GM21619 (cell line): ENCODE data around the gene SNED1.

Experiments
- ATAC-seq: cut with Tn5 transposase; IDR thresholded peaks from one replicate; pipeline ENCODE4 v1.9.1; 2021; ENCODE audit not compliant: unreplicated experiment

SNED1 gene

DNA sequence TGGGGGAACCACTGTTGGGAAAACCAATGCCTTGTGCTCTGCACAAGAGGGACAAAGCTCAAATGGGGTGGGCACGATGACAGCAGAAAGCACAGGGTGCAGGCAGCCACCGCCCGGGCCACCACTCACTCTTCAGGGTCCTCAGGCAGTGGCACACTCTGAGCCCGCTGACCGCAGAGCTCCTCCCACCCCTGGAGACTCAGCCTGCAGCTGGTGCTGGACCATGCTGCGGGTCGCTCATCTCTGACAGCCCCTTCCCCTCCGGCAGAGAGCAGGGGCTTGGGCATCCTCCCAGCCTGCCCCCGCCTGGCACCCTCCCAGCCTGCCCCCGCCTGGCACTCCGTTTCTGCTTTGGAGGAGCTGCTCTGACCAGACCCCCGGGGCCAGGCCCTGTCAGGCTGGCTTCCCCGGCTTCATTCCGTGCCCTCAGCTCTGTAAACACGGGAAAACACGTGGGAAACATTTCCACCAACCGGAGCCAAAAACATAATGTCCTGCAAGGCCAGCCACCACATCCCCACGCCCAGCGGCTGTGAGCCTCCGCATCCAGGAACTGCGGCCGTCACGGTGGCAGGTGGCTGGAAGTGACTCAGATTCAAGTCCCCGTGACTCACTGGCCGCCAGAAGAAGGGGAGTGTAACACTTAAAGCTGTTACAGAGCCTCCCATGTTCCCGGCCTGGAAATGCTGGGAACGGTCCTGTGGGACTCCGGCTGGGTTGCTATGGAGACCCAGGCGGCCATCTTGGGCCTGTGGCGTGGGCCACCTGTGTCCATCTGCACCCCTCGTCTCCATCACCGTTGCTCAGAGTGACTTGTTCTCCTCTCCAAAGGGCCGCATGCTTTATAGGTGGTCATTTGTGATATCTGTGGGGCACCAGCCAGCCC lies 6.8 kb upstream of the SNED1 start:
- ATAC-seq = no peak

DNA sequence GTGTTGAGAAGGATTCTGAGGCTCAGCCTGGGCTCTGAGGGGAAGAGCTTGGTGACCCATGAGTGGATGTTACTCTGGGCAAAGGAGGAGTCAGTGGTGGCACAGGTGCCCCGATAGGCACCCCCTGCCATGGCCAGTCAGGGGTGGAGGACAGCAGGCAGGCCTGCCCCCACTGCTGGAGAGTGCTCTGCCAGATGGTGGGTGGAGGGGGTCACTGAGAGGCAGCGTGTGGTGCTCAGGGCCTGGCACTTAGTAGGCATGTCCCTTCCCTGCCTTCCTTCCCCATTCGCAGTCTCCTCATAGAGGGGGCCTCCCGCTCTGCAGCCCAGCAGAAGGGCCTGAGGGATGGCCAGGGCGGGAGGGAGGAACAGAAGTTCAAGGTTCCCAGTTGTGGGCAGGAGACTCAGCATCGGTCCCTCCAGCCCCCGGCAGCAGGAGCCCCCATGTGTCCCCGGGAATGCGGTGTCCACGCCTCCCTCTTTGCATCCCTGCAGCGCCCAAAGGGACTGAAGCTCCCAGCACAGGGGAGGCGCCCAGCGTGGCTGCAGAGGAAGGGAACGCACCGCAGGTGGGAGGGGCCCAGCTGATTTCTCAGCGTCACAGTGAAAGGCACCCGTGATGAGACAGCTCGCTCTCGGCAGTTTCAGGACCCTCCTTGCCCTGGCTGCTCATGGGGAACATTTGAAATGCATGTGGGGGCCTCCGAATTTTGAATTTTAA lies 5.7 kb upstream of the SNED1 start:
- ATAC-seq = no peak

DNA sequence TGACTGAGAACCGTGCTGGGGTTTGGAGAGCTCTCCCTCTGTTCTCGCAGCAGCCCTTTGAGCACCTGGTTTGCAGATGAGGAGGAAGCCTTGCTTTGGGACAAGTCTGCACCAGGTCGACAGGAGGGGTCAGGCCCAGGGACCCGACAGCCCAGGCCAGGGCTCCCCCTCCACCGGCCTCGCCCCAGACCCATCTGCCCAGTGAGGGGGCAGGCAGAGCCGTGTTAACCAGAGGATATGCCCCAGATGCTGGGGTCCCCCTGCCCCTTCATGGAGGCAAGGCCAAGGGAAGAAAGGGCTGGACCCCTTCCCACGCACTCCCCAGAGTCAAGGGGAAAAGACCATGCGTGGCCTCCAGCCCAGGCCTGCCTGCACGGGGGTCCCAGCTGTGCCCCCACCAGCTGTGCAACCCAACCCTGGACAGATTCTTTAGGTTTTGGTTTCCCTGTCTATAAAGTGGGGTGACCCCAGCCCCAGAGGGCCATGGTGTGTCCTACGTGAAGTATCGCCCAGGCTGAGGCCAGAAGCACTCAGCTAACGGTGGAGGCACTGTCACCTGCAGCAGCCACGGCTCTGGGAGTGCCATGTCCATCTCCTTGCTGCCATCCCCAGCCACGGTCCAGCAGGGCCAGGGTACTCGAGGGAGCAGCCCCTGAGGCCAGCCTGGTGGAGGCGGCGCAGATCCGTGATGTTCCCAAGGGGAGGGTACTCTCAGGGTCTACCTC lies 4.8 kb upstream of the SNED1 start:
- no peak for ATAC-seq

DNA sequence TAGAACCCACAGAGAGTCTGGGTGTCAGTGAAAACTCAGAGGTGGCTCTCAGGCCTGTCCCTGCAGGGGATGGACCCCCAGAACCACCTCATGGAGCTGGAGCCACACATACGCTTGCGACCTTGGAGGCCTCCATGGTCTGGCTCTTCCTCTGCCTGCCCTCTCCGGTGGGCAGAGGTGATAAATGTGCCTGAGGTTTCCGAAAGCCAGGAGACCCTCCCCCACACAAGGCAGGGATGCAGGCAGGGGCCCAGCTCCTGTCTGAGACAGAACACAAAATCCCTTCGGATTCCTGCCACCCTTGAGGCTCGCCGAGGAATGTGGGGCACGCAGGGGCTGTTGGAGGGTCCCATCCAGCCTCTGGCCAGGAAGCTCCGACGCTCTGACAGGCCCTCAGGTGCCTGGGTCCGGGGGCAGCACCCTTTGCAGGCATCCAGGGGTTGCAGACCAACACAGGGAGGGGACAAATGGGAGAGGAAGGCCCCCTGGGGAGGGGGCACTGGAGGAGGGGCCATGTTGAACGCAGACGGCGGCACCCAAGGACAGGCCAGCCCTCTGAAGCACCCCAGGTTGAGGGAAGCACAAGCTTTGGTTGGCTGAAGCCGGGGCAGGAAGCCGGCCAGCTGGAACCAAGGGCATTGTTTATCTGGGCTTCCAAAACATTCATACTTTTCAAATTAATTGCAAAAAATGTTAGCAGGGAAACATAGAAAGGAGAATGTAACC lies 4.1 kb upstream of the SNED1 start:
- no peak for ATAC-seq

DNA sequence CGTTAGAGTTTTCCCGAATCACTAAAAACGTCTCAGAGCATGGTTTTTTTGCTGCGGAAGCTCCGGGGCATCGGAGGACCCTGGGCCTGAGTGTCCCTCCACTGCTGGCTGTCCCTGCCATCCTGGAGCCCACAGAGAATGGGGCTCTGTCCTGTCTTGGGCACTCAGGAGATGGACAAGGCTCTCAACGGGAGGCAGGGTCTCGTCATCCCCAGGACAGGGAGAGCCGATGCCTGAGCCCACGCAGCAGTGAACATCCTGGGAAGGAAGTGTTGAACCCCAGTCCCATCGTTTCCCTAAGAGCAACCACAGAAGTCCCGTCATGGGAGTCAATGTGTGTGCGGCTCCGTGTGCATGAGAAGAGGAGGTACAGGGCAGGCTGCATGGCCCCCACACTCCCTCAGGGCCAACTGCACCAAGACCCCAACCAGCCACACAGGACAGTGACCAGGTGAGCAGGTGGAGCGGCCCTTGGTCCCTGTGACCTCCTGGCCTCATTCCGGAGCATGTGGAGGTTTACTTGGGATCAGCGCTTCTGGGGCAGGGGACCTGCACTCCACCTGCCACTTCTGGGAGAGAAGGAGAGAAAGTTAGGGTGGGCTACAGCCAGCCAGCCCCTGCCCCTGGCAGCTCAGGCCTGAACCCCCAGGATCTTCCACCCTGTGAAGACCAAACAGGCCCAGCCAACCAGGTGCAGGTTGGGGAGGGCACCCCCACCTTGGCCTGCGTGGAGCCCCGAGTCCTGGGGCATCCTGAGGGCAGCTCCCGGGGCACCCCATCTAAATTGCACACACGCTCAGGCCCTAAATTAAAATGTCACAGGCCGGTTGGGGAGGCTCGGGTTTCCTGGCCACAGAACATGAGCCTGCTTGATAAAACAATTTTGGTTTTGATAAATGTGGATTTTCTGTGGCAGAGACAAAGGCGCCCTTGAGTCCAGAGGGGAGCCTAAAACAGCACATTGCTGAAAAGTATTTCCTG lies 3.1 kb upstream of the SNED1 start:
- no peak for ATAC-seq

DNA sequence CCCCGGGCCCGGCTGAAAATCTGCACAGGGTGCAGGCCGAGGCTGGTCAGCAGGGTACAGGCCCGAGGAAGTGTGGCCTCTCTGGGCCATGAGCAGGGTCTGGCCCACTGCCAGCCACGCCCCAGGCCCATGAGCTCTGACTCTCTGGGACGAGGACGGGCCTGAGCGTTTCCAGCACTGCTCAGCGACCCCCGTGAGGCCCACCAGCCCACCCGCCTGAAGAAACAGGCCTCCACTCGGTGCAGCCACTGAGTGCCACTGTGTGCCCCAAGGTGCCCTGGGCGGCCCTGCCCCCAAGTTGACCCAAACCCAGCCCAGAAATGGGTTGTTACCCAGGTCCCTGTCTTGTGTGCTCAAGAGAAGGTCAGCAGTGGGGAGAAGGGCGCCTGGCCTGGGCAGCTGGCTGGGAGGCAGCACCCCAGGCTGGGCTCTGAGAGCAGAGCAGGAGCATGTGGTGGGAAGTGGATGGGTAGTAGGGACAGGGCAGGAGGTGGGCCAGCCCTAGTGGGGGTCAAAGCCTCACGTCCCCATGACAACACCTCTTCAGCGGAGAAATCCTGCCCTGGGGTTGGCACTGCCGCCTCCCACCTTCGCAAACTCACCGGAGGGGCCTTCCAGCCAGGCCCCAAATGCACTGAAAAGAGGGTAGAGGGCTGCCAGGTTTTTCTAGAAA lies 2.1 kb upstream of the SNED1 start:
- no peak for ATAC-seq

DNA sequence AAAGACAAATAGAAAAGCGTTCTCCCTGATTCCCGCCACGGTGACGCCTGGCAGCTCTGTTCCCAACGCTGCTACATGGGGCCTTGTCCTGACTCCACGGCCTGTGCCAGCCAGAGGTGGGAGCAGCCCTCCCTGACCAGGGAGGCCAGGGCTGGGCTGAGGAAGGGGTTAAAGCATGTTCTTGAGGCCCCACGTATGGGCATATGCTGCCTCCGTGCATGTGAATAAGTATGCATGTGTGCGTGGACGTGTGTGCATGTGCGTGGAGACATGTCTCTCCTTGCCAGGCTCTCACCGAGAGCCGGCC lies 1.6 kb upstream of the SNED1 start:
- ATAC-seq = no peak

DNA sequence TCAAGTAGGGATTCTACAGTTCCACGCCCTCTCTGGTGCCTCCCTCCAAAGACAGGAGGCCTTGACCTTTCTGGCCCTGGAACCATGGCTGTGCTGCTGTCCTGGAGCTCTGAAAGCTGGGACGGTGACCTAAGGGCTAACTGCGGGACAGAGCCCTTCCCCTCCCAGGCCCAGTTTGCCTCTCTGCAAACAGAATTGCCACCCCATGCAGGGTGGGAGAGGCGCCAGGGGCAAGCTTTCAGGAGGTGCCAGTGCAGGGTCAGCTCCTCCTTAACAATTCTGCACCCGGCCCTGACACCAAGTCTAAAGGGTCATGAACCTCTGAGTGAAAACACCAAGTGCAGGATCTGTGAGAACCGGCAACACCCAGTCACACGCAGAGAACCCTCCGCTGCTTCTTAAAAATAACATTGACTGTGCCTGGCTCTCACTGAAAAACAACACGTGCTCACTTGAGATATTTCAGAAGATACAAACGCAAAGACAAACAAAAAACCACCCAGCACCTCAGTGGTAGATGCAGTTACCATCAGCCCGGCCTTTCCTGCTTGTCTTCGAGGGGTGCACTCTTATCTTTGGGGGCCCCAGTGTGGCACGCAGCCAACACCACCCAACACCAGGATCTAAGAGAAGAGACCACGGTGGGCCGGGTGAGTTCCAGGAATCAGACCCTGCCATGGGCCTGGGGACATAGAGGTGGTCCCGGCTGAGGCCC lies 1.1 kb upstream of the SNED1 start:
- ATAC-seq = no peak

DNA sequence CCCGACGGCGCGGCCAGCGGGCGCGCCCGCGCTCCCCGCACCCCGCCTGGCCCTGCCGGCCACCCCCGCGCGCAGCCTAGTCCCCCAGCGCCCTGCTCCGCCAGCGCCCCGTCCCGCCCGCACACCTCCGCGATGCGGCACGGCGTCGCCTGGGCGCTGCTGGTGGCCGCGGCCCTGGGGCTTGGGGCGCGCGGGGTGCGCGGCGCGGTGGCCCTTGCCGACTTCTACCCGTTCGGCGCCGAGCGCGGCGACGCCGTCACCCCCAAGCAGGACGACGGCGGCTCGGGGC lies 232 bp downstream of the SNED1 start:
- no peak for ATAC-seq

DNA sequence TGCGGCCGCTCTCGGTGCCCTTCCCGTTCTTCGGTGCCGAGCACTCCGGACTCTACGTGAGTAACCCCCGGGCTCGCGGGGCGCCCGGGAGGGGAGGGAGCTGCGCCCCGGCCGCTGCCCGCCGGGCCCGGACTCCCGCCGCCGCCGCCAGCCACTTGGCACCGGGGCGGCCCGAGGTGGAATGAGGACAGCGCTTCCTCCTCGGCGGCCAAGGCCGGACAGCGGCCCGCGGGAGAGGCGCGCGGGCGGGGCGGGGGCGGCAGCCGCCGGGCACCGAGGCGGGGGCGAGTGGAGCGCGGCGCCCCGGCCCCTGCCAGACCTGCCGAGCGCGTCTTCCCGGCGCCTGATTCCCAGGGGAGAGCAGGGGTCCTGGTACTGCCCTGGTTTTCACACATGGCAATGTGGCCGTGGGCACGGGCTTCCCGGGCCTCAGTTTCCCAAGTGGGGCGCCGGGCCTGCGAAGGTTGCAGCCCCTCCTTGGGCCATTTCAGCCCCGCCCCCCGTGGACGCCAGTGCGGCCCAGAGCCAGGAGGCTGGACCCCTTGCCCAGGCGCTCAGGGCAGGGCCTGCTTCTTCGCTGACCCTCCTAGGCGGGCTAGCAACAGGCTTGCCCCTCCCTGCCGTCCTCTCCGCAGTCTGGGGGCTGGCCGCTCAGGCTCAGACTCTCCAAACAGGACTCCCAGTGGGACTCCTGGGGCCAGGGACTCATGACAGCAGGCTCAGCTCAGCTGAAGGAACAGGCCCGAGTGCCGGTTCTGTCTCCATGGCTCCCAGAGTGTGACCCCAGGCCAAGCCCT lies 775 bp downstream of the SNED1 start:
- ATAC-seq = no peak

DNA sequence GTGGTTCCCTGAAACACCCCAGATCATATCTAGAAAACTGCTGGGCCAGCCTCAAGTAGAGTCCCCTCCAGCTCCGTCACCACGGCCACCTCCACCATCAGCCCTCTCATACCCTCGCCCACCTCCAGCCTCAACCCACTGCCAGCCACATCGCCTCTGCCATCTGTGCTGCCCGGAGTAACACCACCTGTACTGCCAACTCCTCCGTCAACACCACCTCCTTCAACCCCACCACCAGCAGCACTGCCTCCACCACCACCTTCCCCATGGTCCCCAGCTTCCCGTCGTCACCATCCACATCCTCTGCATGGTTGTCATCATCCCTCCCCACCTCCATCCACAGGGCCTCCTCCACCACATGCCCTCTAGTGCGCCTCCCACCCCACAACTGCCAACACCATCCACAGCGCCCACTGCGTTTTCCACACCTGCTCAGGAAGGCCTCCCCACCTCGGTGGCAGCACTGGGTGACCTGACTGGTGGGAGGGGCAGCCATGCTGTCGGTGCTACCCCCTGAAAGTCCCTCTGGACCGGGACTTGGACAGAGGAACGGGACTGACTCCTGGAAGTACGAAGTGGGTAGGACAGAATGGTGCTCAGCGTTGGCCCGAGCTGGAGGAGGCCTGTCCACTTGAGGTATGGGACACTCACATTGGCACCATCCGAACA lies 1.6 kb downstream of the SNED1 start:
- ATAC-seq = no peak

DNA sequence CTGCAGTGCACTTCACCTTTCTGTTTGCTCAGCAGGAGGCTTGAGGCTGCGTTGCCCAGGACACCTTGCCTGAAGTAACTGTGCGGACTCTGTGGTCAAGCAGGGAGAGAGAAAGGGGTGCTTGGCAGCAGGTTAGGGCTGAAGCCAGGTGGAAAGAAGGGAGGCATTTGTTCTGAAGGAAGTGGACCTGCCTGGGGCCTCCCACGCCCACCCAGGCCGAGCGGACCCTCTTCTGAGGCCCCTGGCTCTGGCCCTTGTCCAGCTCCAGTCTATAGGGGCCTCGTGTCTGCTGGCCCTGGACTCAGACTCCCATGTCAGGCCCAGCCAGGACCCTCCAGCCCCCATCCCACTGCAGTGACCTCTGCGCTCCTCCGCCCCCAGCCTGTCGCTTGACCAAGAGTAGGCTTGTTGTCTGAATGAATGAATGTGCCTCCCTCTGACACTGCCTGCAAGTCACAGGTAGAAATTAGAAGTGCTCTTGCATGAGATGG lies 2.5 kb downstream of the SNED1 start:
- ATAC-seq = no peak

DNA sequence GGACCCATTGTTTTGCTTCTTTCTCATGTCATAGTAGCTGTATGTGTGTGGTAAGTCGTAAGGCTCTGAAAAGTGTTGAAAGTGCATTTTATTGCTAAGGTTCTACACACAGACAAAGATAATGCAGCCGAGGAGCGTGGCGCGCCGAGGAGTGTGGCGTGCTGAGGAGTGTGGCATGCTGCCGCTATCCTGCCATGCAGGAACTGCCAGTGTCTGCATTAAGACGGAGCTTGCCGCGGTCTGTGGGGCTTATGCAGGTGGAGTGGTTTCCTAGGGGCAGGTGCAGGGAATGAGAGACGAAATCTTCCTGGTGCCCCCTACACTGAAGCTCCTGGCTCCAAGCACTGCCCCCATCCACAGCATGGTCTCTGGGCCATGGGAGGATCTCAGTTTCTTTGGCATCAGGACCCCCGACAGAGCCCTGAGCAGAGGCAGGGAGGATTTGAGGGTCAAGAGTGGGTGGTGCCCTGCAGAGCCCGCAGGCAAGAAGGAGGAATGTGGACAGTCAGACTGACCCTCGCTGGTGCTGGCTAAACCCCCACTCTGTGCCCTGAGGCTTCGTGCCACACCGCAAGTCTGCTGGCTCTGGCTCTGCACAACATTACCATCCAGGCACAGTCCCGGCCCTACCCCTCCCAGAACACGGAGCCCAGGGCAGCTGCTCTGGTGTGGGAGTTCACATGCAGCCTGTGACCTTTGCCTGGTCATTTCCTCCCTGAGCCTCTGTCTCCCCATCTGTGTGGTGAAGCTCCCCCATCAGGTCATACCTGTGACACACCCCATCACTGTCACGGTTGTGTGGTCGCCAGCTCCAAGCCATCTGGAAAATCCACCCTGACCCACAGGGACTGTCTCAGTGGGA lies 3.2 kb downstream of the SNED1 start:
- no peak for ATAC-seq

DNA sequence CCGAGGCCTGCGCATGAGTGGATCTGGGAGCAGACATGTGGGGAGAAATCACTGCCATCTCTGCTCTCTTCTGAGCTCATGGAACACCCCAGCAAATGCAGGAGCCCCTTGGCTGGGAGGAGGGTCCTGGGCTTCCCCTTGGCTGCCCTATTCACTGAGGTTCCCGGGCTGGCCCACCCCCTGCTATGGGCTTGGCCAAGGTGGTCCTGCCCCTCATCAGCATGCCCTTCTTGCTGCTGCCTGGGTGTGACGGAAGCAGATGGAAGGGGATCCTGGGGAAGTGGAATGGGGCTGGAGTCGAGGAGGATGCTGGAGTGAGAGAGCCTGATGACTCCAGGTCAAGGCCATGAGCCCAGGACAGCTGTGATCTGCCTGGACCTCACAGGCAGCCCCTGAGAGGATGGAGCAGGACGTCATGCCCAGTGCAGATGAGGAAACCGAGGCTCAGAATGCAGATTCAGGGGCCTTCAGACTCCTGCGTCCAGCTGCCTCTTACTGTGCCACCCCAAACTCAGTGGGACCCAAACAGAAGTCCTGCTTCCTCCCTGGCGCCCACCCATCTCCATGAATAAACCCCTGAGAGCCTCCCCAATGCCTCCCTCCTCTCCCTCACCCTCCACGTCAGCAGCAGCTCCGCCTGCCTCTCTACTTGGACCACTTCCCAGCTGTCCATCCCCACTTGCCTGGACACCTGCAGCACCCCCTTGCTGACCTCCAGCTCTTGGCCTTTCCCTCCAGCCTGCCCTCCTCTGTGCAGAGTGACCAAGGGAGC lies 4.0 kb downstream of the SNED1 start:
- no peak for ATAC-seq

DNA sequence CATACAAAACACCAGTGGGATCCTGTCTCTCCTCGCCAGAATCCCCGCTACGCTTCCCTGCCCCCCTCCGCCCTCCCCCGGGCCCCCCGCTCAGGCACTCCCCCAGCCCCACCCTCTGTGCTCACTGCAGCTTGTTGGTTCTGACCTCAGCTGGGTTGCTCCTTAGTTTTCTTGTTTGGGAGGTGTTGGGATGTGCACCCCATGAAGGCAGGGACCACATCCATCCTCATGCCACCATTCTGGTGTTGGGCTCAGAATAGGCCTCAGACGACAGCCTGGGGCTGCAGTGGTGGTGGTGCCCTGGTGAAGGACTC lies 4.6 kb downstream of the SNED1 start:
- no peak for ATAC-seq

DNA sequence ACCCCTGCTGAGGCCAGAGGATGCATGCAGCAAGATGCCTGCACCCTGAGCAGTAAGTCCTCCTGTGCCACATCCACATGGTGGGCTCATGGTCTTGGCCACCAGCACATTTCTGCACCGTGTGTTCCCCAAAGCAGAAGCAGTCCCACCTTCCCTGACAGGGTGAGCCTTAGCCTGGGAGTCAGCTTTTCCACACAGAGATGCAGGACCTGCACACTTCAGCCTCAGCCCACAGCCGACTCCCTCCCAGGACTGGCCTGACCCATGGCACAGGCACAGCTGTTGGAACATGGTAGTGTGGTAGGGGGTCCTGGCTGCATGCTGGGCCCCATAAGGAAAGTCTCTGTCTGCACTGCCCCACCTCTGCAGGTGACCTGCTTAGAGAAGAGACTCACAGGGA lies 5.0 kb downstream of the SNED1 start:
- no peak for ATAC-seq
